IMR-90 (cell line): ENCODE measurements around the gene WDR90. TPM values are rescaled to one million over a fixed set of nuclear protein-coding genes. Genes with fewer than 3 reads are reported as not detected.
A peak's percentile ranks its signal among the peaks of the same experiment; 100 is the strongest.

Source experiments
- ATAC-seq: fragments of 200-7000 bp; cut with Tn5 transposase; 2 replicates; pipeline ENCODE4 v1.9.1; 2020; ENCODE audit warnings: low read depth, mild to moderate bottlenecking, moderate library complexity
- BruUV-seq: library from RNA; stranded (reverse); fragments of 400-500 nt; replicated peaks from 2 replicates; lab custom pipeline; 2021; lab: Mats Ljungman, UMichigan
- CTCF ChIA-PET: fragments of 300-600 bp; formaldehyde crosslinking; extraction: SDS; loops from one replicate; lab custom pipeline; 2021; ENCODE audit warnings: antibody characterized with exemption; lab: Yijun Ruan, JAX
- POLR2A ChIA-PET: fragments of 300-600 bp; sonication (Branson Sonifier 250); formaldehyde crosslinking; loops from one replicate; lab custom pipeline; 2022; ENCODE audit warnings: antibody characterized with exemption; ENCODE audit not compliant: unreplicated experiment; lab: Charles Lee
- DNase-seq: peaks from one replicate; pipeline ENCODE4 v3.0.0; 2013
- H2AFZ ChIP-seq: replicated peaks from 2 replicates; pipeline ENCODE3; 2013; ENCODE audit warnings: low read length, mild to moderate bottlenecking; ENCODE audit not compliant: poor library complexity
- H2AK5ac ChIP-seq: 2 replicates; pipeline ENCODE4 v1.6.1; 2013; ENCODE audit warnings: low read depth, low read length, inconsistent platforms
- H2AK9ac ChIP-seq: replicated peaks from 2 replicates; pipeline ENCODE3; 2013; ENCODE audit warnings: mild to moderate bottlenecking, low read depth, low read length, moderate library complexity; ENCODE audit not compliant: poor library complexity
- H2BK120ac ChIP-seq: 2 replicates; pipeline ENCODE4 v1.6.1; 2013; ENCODE audit warnings: low read depth, low read length, inconsistent platforms
- H2BK15ac ChIP-seq: 3 replicates; pipeline ENCODE4 v1.6.1; 2013; ENCODE audit warnings: low read depth, low read length, inconsistent platforms
- H2BK20ac ChIP-seq: 2 replicates; pipeline ENCODE4 v1.6.1; 2013; ENCODE audit warnings: low read depth, mild to moderate bottlenecking, inconsistent platforms, low read length, moderate library complexity
- H2BK5ac ChIP-seq: 2 replicates; pipeline ENCODE4 v1.6.1; 2013; ENCODE audit warnings: mild to moderate bottlenecking, low read depth, low read length, inconsistent platforms; ENCODE audit not compliant: poor library complexity, severe bottlenecking
- H3K14ac ChIP-seq: replicated peaks from 2 replicates; pipeline ENCODE4 v1.6.1; 2013; ENCODE audit warnings: low read depth, low read length, inconsistent platforms
- H3K18ac ChIP-seq: 2 replicates; pipeline ENCODE4 v1.6.1; 2013; ENCODE audit warnings: low read depth, low read length, control low read depth
- H3K23ac ChIP-seq: 2 replicates; pipeline ENCODE4 v1.6.1; 2013; ENCODE audit warnings: low read depth, low read length, inconsistent platforms
- H3K27ac ChIP-seq: 2 replicates; pipeline ENCODE4 v1.5.1; 2013; ENCODE audit warnings: mild to moderate bottlenecking, control low read depth, low read length; ENCODE audit not compliant: insufficient read depth
- H3K27me3 ChIP-seq: 2 replicates; pipeline ENCODE4 v1.6.1; 2013; ENCODE audit warnings: low read length; ENCODE audit not compliant: control insufficient read depth, insufficient read depth
- H3K36me3 ChIP-seq: 2 replicates; pipeline ENCODE4 v1.6.1; 2013; ENCODE audit warnings: low read length, mixed read lengths; ENCODE audit not compliant: control insufficient read depth, insufficient read depth
- H3K4ac ChIP-seq: 2 replicates; pipeline ENCODE4 v1.6.1; 2013; ENCODE audit warnings: low read depth, low read length, inconsistent platforms
- H3K4me1 ChIP-seq: 2 replicates; pipeline ENCODE4 v1.6.1; 2013; ENCODE audit warnings: low read length, mixed read lengths; ENCODE audit not compliant: control insufficient read depth, insufficient read depth
- H3K4me2 ChIP-seq: 2 replicates; pipeline ENCODE4 v1.6.1; 2013; ENCODE audit warnings: low read depth, mild to moderate bottlenecking, control low read depth, low read length, moderate library complexity
- H3K4me3 ChIP-seq: 2 replicates; pipeline ENCODE4 v1.5.1; 2013; ENCODE audit warnings: low read depth, mild to moderate bottlenecking, control low read depth, low read length, moderate library complexity; ENCODE audit not compliant: insufficient read depth
- H3K56ac ChIP-seq: 2 replicates; pipeline ENCODE4 v1.6.1; 2013; ENCODE audit warnings: low read length, inconsistent platforms; ENCODE audit not compliant: insufficient read depth; ENCODE audit errors: extremely low read depth
- H3K79me1 ChIP-seq, 2 experiments: 2 replicates each; pipeline ENCODE4 v1.6.1; 2013; ENCODE audit warnings: low read length in 2 of 2, inconsistent platforms in 1 of 2, low read depth in 1 of 2
- H3K9ac ChIP-seq: 2 replicates; pipeline ENCODE4 v1.6.1; 2013; ENCODE audit warnings: low read depth, low read length, control low read depth
- H3K9me1 ChIP-seq: 2 replicates; pipeline ENCODE4 v1.6.1; 2013; ENCODE audit warnings: low read length, inconsistent platforms; ENCODE audit not compliant: insufficient read depth
- H3K9me3 ChIP-seq: 2 replicates; pipeline ENCODE4 v1.6.1; 2013; ENCODE audit warnings: low read length; ENCODE audit not compliant: control insufficient read depth, insufficient read depth
- H4K20me1 ChIP-seq: 2 replicates; pipeline ENCODE4 v1.6.1; 2013; ENCODE audit warnings: low read length, inconsistent platforms; ENCODE audit not compliant: insufficient read depth
- H4K5ac ChIP-seq: 2 replicates; pipeline ENCODE4 v1.6.1; 2013; ENCODE audit warnings: mild to moderate bottlenecking, low read depth, low read length, control low read depth
- H4K8ac ChIP-seq, 2 experiments: 2 replicates each; pipeline ENCODE4 v1.6.1; 2013; ENCODE audit warnings: low read depth in 2 of 2, low read length in 2 of 2, control low read depth in 1 of 2, inconsistent platforms in 1 of 2
- H4K91ac ChIP-seq: 2 replicates; pipeline ENCODE4 v1.6.1; 2013; ENCODE audit warnings: low read depth, low read length, inconsistent platforms; ENCODE audit not compliant: insufficient read depth
- BHLHE40 ChIP-seq: fragments of 150-350 bp; IDR thresholded peaks from 2 replicates; pipeline ENCODE4 v1.6.1; 2016; ENCODE audit warnings: mild to moderate bottlenecking, low read depth, low read length
- MXI1 ChIP-seq: IDR thresholded peaks from 2 replicates; pipeline ENCODE4 v1.6.1; 2012; ENCODE audit warnings: low read depth, mild to moderate bottlenecking, low read length, moderate library complexity, borderline replicate concordance
- RAD21 ChIP-seq: IDR thresholded peaks from 2 replicates; pipeline ENCODE4 v1.6.1; 2012; ENCODE audit warnings: low read length, improper control_type of control experiment
- WGBS, 2 experiments: methylation state at CpG; one replicate each; pipeline versions ENCODE4 v1.1.5 to v1.1.7; 2013; ENCODE audit warnings: missing lambda C conversion rate in 2 of 2; ENCODE audit not compliant: insufficient read length in 1 of 2; ENCODE audit errors: extremely low coverage in 2 of 2; 5-methylcytosine and 5-hydroxymethylcytosine counted together
- dilution Hi-C: fragments of 300-500 bp; cut with HindIII; formaldehyde crosslinking; loops from one replicate; pipeline ENCODE4 v1.14.3; 2018; ENCODE audit warnings: low sequenced_read_pairs; ENCODE audit not compliant: unreplicated experiment
- in situ Hi-C: fragments of 300-500 bp; cut with MboI; formaldehyde crosslinking; loops from 3 replicates; pipeline ENCODE4 v1.14.3; 2019; ENCODE audit warnings: low sequenced_read_pairs, inconsistent platforms, mixed read lengths
- intact Hi-C: fragments of 100-400 bp; cut with micrococcal nuclease; formaldehyde crosslinking; loops from 2 replicates; pipeline ENCODE4 v1.10.0; 2022
- polyA plus RNA-seq, 3 experiments: library from polyadenylated mRNA; depleted of rRNA; stranded (reverse); fragments of >200 nt; gene quantifications; 2 replicates each; pipeline ENCODE4 v1.2.3, GENCODE V29; 2012; ENCODE audit warnings: low replicate concordance in 1 of 3
- total RNA-seq: library from RNA; depleted of rRNA; stranded (reverse); fragments of >200 nt; gene quantifications from 2 replicates; pipeline ENCODE4 v1.2.3, GENCODE V29; 2012

Gene WDR90
- total and polyA plus RNA-seq, 2 of the 4 experiments (the other 2 are of a cell fraction): 1.4 to 18.7 TPM

- ATAC-seq: no peak
- Histone ChIP-seq H2AK9ac (no peak overlapping the region), H3K4me3 (no peak overlapping the region), H2BK5ac (no peak overlapping the region), H3K9me1 (peaks cover 3% of the 10 kb centered on the region; the same call in 1 of the 2 replicates), H2AFZ (peak overlapping the region; percentile 48), H4K91ac (no peak overlapping the region), H3K9ac (no peak overlapping the region), H3K79me1 (peaks cover 9 to 35% of the 10 kb centered on the region in 2 experiments; a peak in 3 of 4 replicates), H3K36me3 (peaks cover 5% of the 10 kb centered on the region; the same call in 1 of the 2 replicates), H3K27me3 (no peaks in the 10 kb centered on the region), H3K23ac (no peak overlapping the region), H3K4ac (no peak overlapping the region), H3K56ac (no peak overlapping the region), H4K5ac (no peak overlapping the region), H3K14ac (no peak overlapping the region), H3K4me1 (peaks cover 3% of the 10 kb centered on the region; the same call in 1 of the 2 replicates), H3K18ac (no peak overlapping the region), H2AK5ac (no peak overlapping the region), H4K20me1 (peaks cover 20% of the 10 kb centered on the region), H2BK120ac (no peak overlapping the region), H3K9me3 (no peaks in the 10 kb centered on the region), H4K8ac (no peak overlapping the region), H2BK15ac (no peak overlapping the region), H3K27ac (no peak overlapping the region), H3K4me2 (no peak overlapping the region), H2BK20ac (no peak overlapping the region)
- dilution Hi-C loops: no loop called here
- 92% methylated on average over 15 of the region's 39 CpGs; no CpG with 5 or more reads in 1 of the 2 experiments for WGBS, 2 experiments
- TF ChIP-seq RAD21: no peak
- no peak for TF ChIP-seq BHLHE40
- no peak for TF ChIP-seq MXI1
- POLR2A ChIA-PET: no interaction called here
- BruUV-seq: no TSS peak
- no peak for DNase-seq
- CTCF ChIA-PET: no interaction called here
- intact Hi-C loops: no loop called here
- in situ Hi-C loops: no loop called here
These were observed 32.2 kb upstream of the WDR90 start for GRCh38 chr16:616733-617586.
